ENCODE measurements around the gene MYOZ1. TPM values are rescaled to one million over a fixed set of nuclear protein-coding genes. Genes with fewer than 3 reads are reported as not detected.

The MYOZ1 gene
- total RNA-seq, 1 experiment from 2014 or later, result not detected

- intact Hi-C loops (cut with micrococcal nuclease; ENCODE audit: unreplicated experiment) (loop anchor here (10.0 kb wide), 1 partner anchor 379 kb away; no protein-coding TSS in a partner anchor), in situ Hi-C loops (cut with HindIII; ENCODE audit: low pct_unique_long_range_greater_than_20kb, low sequenced_read_pairs) (no loop called here)
- DNase-seq (ENCODE audit: low read depth, low spot score) (no peak), ATAC-seq (no peak)
- H3K4me3 ChIP-seq (ENCODE audit: low read depth in 2 of 2, low read length in 2 of 2), result no peak overlapping the region
- no peak for TF ChIP-seq REST (IDR thresholded peaks at IDR 0.05; ENCODE audit: insufficient read depth in 1 of 2, low read depth in 2 of 2, low read length in 1 of 2)
- TF ChIP-seq SIN3A (IDR thresholded peaks at IDR 0.05; ENCODE audit: borderline replicate concordance, insufficient read depth, low read depth, low read length), result no peak
- no peak for TF ChIP-seq TCF7L2 (IDR thresholded peaks at IDR 0.05; ENCODE audit: low read depth, low read length)
- TF ChIP-seq POLR2AphosphoS5 (IDR thresholded peaks at IDR 0.05; ENCODE audit: low read depth, low read length), result no peak
- no peak for TF ChIP-seq CTCF (IDR thresholded peaks at IDR 0.05)
- no peaks in the 10 kb centered on the region for H3K27me3 ChIP-seq (ENCODE audit: control insufficient read depth, insufficient read depth, low read length)
- ChIA-PET POLR2A (interaction anchor here (0.7 kb wide), 1 partner anchor 114 kb away, joined by 8 read pairs; no protein-coding TSS in a partner anchor), CTCF (interaction anchor here (0.5 to 3.0 kb wide), 14 partner anchors 17 to 371 kb away, joined by 3 to 23 read pairs (median 6); partner anchors contain the start of gene USP54)
- no peaks in the 10 kb centered on the region for H3K9me3 ChIP-seq (ENCODE audit: control insufficient read depth, insufficient read depth, low read depth, low read length)
- H3K4me1 ChIP-seq (ENCODE audit: control insufficient read depth, insufficient read depth, low read length), result no peaks in the 10 kb centered on the region
- no peak overlapping the region for H3K27ac ChIP-seq (ENCODE audit: low read length)
- no TSS peak for BruUV-seq (replicated peaks)
- H3K36me3 ChIP-seq (ENCODE audit: control insufficient read depth, insufficient read depth, low read length), result no peaks in the 10 kb centered on the region
Observed at GRCh38 chr10:73643362-73643761, 2.1 kb upstream of the MYOZ1 start.

GRCh38 chr10:73639286-73639685 lies 2.0 kb downstream of the MYOZ1 start:
- Histone ChIP-seq H3K9me3 (ENCODE audit: control insufficient read depth, insufficient read depth, low read depth, low read length) (no peaks in the 10 kb centered on the region), H3K4me3 (ENCODE audit: low read depth in 2 of 2, low read length in 2 of 2) (no peak overlapping the region), H3K27me3 (ENCODE audit: control insufficient read depth, insufficient read depth, low read length) (no peaks in the 10 kb centered on the region; the same call in 1 of the 2 replicates), H3K36me3 (ENCODE audit: control insufficient read depth, insufficient read depth, low read length) (no peaks in the 10 kb centered on the region), H3K4me1 (ENCODE audit: control insufficient read depth, insufficient read depth, low read length) (no peaks in the 10 kb centered on the region), H3K27ac (ENCODE audit: low read length) (no peak overlapping the region)
- ChIA-PET POLR2A (interaction anchor here (0.5 kb wide), 1 partner anchor 18 kb away, joined by 6 read pairs; no protein-coding TSS in a partner anchor), CTCF (no interaction called here)
- in situ Hi-C loops (cut with HindIII; ENCODE audit: low pct_unique_long_range_greater_than_20kb, low sequenced_read_pairs), result no loop called here
- ATAC-seq (no peak), DNase-seq (ENCODE audit: low read depth, low spot score) (no peak)
- TF ChIP-seq CTCF (IDR thresholded peaks at IDR 0.05) (no peak), REST (IDR thresholded peaks at IDR 0.05; ENCODE audit: insufficient read depth in 1 of 2, low read depth in 2 of 2, low read length in 1 of 2) (no peak), POLR2AphosphoS5 (IDR thresholded peaks at IDR 0.05; ENCODE audit: low read depth, low read length) (no peak), TCF7L2 (IDR thresholded peaks at IDR 0.05; ENCODE audit: low read depth, low read length) (no peak), SIN3A (IDR thresholded peaks at IDR 0.05; ENCODE audit: borderline replicate concordance, insufficient read depth, low read depth, low read length) (no peak)
- intact Hi-C loops (cut with micrococcal nuclease; ENCODE audit: unreplicated experiment), result no loop called here
- no TSS peak for BruUV-seq (replicated peaks)

Data from Panc1 (cell line).